Stimulated activated naive CD8-positive, alpha-beta T cell treated with anti-CD3 and anti-CD28 coated beads, Interleukin-15, amount 100 ng/mL, for 72 hours (primary cell): ENCODE results near the gene FAM167B.

Experiments
- ATAC-seq: fragments of 150-1000 bp; cut with Tn5 transposase; 2 replicates; pipeline ENCODE4 v1.10.0; 2021; ENCODE audit warnings: mild to moderate bottlenecking, moderate library complexity
- DNase-seq, 2 donors: peaks; one replicate each; pipeline ENCODE4 v3.0.0; 2021 to 2022
- H3K27ac Mint-ChIP-seq, 2 donors: one replicate each; pipeline ENCODE4 v1.8.0; 2022; ENCODE audit warnings: mild to moderate bottlenecking in 2 of 2, mixed read lengths in 2 of 2, moderate library complexity in 2 of 2
- H3K27me3 Mint-ChIP-seq: one replicate; pipeline ENCODE4 v1.8.0; 2022; ENCODE audit warnings: mixed read lengths
- H3K4me1 Mint-ChIP-seq: one replicate; pipeline ENCODE4 v1.8.0; 2022; ENCODE audit warnings: mild to moderate bottlenecking, mixed read lengths
- H3K4me3 Mint-ChIP-seq, 2 donors: one replicate each; pipeline ENCODE4 v1.8.0; 2022; ENCODE audit warnings: mild to moderate bottlenecking in 2 of 2, mixed read lengths in 2 of 2, moderate library complexity in 1 of 2
- H3K9me3 Mint-ChIP-seq, 2 donors: one replicate each; pipeline ENCODE4 v1.8.0; 2022; ENCODE audit warnings: mixed read lengths in 2 of 2

FAM167B gene

GRCh38 chr1:32219022-32219421, 28.0 kb upstream of the FAM167B start:
- H3K9me3 Mint-ChIP-seq: no peaks in the 10 kb centered on the region
- no peak for DNase-seq
- H3K4me1 Mint-ChIP-seq: peaks cover 49% of the 10 kb centered on the region
- no peak overlapping the region for H3K27ac Mint-ChIP-seq
- no peak for ATAC-seq
- H3K4me3 Mint-ChIP-seq: no peak overlapping the region
- H3K27me3 Mint-ChIP-seq: no peaks in the 10 kb centered on the region

GRCh38 chr1:32220746-32221580, 26.1 kb upstream of the FAM167B start:
- H3K27me3 Mint-ChIP-seq: no peaks in the 10 kb centered on the region
- peak overlapping the region; percentile 91 to 96 for H3K4me3 Mint-ChIP-seq
- peaks cover 48% of the 10 kb centered on the region for H3K4me1 Mint-ChIP-seq
- DNase-seq (no peak), ATAC-seq (no peak)
- H3K27ac Mint-ChIP-seq: peak overlapping the region; percentile 74 to 96
- H3K9me3 Mint-ChIP-seq: no peaks in the 10 kb centered on the region

- no peaks in the 10 kb centered on the region for H3K27me3 Mint-ChIP-seq
- DNase-seq (no peak), ATAC-seq (no peak)
- H3K4me1 Mint-ChIP-seq: peaks cover 42% of the 10 kb centered on the region
- no peaks in the 10 kb centered on the region for H3K9me3 Mint-ChIP-seq
- peak overlapping the region; percentile 74 to 96 for H3K27ac Mint-ChIP-seq
- peak overlapping the region; percentile 91 to 96 for H3K4me3 Mint-ChIP-seq
Measured at GRCh38 chr1:32221581-32221979, 25.4 kb upstream of the FAM167B start.

GRCh38 chr1:32221980-32222755, 24.9 kb upstream of the FAM167B start, which contains the start of the genes EIF3I and TMEM234:
TSS of gene EIF3I (plus strand) at chr1:32222407. CDS start at chr1:32222442, 35 bp downstream.
TSS of gene TMEM234 (minus strand) at chr1:32222353. CDS start at chr1:32222322, 31 bp downstream.
- Mint-ChIP-seq H3K4me1 (peaks cover 41% of the 10 kb centered on the region), H3K27me3 (no peaks in the 10 kb centered on the region), H3K27ac (peak within 1 kb of the TSS; percentile 96 to 97), H3K9me3 (no peaks in the 10 kb centered on the region), H3K4me3 (peak within 1 kb of the TSS; percentile 91 to 96)
- ATAC-seq (peak; percentile 98), DNase-seq (peak; percentile 80 to 90)

GRCh38 chr1:32223683-32224082, 23.3 kb upstream of the FAM167B start:
- DNase-seq (no peak), ATAC-seq (no peak)
- Mint-ChIP-seq H3K9me3 (no peaks in the 10 kb centered on the region), H3K4me3 (peak overlapping the region; percentile 91 to 96), H3K27me3 (no peaks in the 10 kb centered on the region), H3K27ac (peak overlapping the region; percentile 49 to 89), H3K4me1 (peaks cover 41% of the 10 kb centered on the region)

GRCh38 chr1:32224285-32224684, 22.7 kb upstream of the FAM167B start:
- Mint-ChIP-seq H3K4me3 (peak overlapping the region; percentile 91 to 96), H3K27me3 (no peaks in the 10 kb centered on the region), H3K27ac (peak overlapping the region; percentile 49 to 89), H3K9me3 (no peaks in the 10 kb centered on the region), H3K4me1 (peaks cover 41% of the 10 kb centered on the region)
- DNase-seq (no peak), ATAC-seq (no peak)

GRCh38 chr1:32228771-32229170, 18.3 kb upstream of the FAM167B start:
- DNase-seq (no peak), ATAC-seq (no peak)
- no peak overlapping the region for H3K27ac Mint-ChIP-seq
- H3K27me3 Mint-ChIP-seq: no peaks in the 10 kb centered on the region
- H3K9me3 Mint-ChIP-seq: no peaks in the 10 kb centered on the region
- no peak overlapping the region for H3K4me3 Mint-ChIP-seq
- peaks cover 12% of the 10 kb centered on the region for H3K4me1 Mint-ChIP-seq

GRCh38 chr1:32231843-32232432, 15.1 kb upstream of the FAM167B start:
- ATAC-seq (no peak), DNase-seq (no peak)
- Mint-ChIP-seq H3K27me3 (no peaks in the 10 kb centered on the region), H3K27ac (peak overlapping the region in 1 of 2 donors; percentile 69), H3K4me1 (no peaks in the 10 kb centered on the region), H3K4me3 (no peak overlapping the region), H3K9me3 (no peaks in the 10 kb centered on the region)

GRCh38 chr1:32232558-32233304, 14.3 kb upstream of the FAM167B start:
- DNase-seq: no peak
- Mint-ChIP-seq H3K9me3 (no peaks in the 10 kb centered on the region), H3K4me3 (no peak overlapping the region), H3K27me3 (no peaks in the 10 kb centered on the region), H3K4me1 (no peaks in the 10 kb centered on the region), H3K27ac (peak overlapping the region; percentile 36 to 63)
- ATAC-seq: no peak

GRCh38 chr1:32234792-32235191, 12.2 kb upstream of the FAM167B start:
- no peak overlapping the region for H3K27ac Mint-ChIP-seq
- DNase-seq: no peak
- no peaks in the 10 kb centered on the region for H3K9me3 Mint-ChIP-seq
- ATAC-seq: peak; percentile 43
- no peaks in the 10 kb centered on the region for H3K27me3 Mint-ChIP-seq
- no peak overlapping the region for H3K4me3 Mint-ChIP-seq
- H3K4me1 Mint-ChIP-seq: no peaks in the 10 kb centered on the region

GRCh38 chr1:32239337-32239736, 7.7 kb upstream of the FAM167B start:
- DNase-seq (no peak), ATAC-seq (no peak)
- no peaks in the 10 kb centered on the region for H3K9me3 Mint-ChIP-seq
- H3K27ac Mint-ChIP-seq: no peak overlapping the region
- peak overlapping the region; percentile 91 to 94 for H3K4me3 Mint-ChIP-seq
- no peaks in the 10 kb centered on the region for H3K27me3 Mint-ChIP-seq
- H3K4me1 Mint-ChIP-seq: peaks cover 27% of the 10 kb centered on the region

- peak overlapping the region; percentile 91 to 94 for H3K4me3 Mint-ChIP-seq
- H3K27me3 Mint-ChIP-seq: no peaks in the 10 kb centered on the region
- H3K4me1 Mint-ChIP-seq: peaks cover 27% of the 10 kb centered on the region
- H3K27ac Mint-ChIP-seq: peak overlapping the region in 1 of 2 donors; percentile 82
- H3K9me3 Mint-ChIP-seq: no peaks in the 10 kb centered on the region
- DNase-seq (no peak), ATAC-seq (no peak)
Measured at GRCh38 chr1:32239790-32240139, 7.3 kb upstream of the FAM167B start.

GRCh38 chr1:32240140-32240951, 6.7 kb upstream of the FAM167B start:
- H3K4me1 Mint-ChIP-seq: peaks cover 29% of the 10 kb centered on the region
- peak overlapping the region; percentile 91 to 94 for H3K4me3 Mint-ChIP-seq
- DNase-seq: peak in 1 of 2 donors; percentile 63
- ATAC-seq: peak; percentile 75
- peak overlapping the region; percentile 69 to 82 for H3K27ac Mint-ChIP-seq
- H3K9me3 Mint-ChIP-seq: no peaks in the 10 kb centered on the region
- H3K27me3 Mint-ChIP-seq: no peaks in the 10 kb centered on the region

- Mint-ChIP-seq H3K27ac (peak overlapping the region; percentile 54 to 86), H3K27me3 (no peaks in the 10 kb centered on the region), H3K4me1 (peaks cover 36% of the 10 kb centered on the region), H3K9me3 (no peaks in the 10 kb centered on the region), H3K4me3 (peak overlapping the region; percentile 91 to 94)
- peak; percentile 78 for ATAC-seq
- DNase-seq: peak; percentile 50 to 51
Measured at GRCh38 chr1:32241001-32241763, 5.8 kb upstream of the FAM167B start.
